ENCODE data around the gene PLIN5. TPM values are rescaled to one million over a fixed set of nuclear protein-coding genes. Genes with fewer than 3 reads are reported as not detected.

The PLIN5 gene
- total RNA-seq, 1 donor, result not detected

GRCh38 chr19:4499318-4499717 is 35.7 kb downstream of the PLIN5 start:
- H3K4me3 ChIP-seq (ENCODE audit: low read depth, low read length), result no peak overlapping the region
- DNase-seq (ENCODE audit: low read depth), result no peak
- TF ChIP-seq CTCF (IDR thresholded peaks at IDR 0.05; ENCODE audit: insufficient read depth, low read length), result no peak

- TF ChIP-seq CTCF (IDR thresholded peaks at IDR 0.05; ENCODE audit: insufficient read depth, low read length), result no peak
- no peak for DNase-seq (ENCODE audit: low read depth)
- no peak overlapping the region for H3K4me3 ChIP-seq (ENCODE audit: low read depth, low read length)
These were observed 36.3 kb downstream of the PLIN5 start for GRCh38 chr19:4498694-4499093.

DNA sequence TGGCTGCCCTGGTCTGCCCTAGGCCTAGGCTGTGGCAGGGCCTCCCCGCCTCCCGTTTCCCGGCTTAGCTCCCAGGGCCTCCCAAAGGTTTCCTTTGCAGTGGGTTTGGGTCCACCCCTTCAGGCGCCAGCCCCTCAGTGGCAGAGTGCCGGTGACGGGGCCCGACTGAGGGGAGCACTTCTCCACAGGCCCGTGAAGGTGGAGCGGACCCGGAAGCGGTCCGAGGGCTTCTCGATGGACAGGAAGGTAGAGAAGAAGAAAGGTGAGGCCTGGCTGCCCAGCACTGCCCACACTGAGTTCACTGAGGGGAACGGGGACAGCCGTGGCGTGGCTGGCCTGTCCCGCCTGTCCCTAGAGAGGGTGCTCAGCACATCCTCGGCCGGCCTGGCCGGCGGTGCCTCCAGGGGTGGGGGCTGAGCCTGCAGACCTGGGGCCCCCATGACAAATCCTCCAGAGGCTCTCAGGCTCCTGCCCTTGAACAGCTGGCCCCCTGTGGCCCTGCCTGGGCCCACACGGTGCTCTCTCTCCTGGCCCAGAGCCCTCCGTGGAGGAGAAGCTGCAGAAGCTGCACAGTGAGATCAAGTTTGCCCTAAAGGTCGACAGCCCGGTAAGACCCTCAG is 37.1 kb downstream of the PLIN5 start:
- no peak for TF ChIP-seq CTCF (IDR thresholded peaks at IDR 0.05; ENCODE audit: insufficient read depth, low read length)
- no peak overlapping the region for H3K4me3 ChIP-seq (ENCODE audit: low read depth, low read length)
- no peak for DNase-seq (ENCODE audit: low read depth)

DNA sequence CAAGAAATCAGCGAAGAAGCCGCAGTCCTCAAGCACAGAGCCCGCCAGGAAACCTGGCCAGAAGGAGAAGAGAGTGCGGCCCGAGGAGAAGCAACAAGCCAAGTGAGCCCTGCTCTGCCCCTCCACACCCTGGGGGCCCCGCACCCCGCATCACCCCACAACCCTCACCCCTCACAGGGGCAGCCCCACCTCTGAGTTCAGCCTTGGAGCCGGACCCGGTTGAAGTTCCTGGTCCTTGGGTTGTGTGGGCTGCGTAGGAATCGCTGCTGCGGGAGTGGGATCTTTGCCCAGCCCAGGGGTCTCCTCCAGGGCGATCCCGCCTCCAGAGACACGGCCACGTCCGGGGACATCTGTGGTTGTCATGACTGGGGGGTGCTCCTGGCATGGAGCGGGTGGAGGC is 38.7 kb downstream of the PLIN5 start:
- no peak for DNase-seq (ENCODE audit: low read depth)
- H3K4me3 ChIP-seq (ENCODE audit: low read depth, low read length), result no peak overlapping the region
- TF ChIP-seq CTCF (IDR thresholded peaks at IDR 0.05; ENCODE audit: insufficient read depth, low read length), result no peak

- H3K4me3 ChIP-seq (ENCODE audit: low read depth, low read length), result no peak overlapping the region
- no peak for DNase-seq (ENCODE audit: low read depth)
- peak; percentile 17 for TF ChIP-seq CTCF (IDR thresholded peaks at IDR 0.05; ENCODE audit: insufficient read depth, low read length)
These were observed 39.6 kb downstream of the PLIN5 start for GRCh38 chr19:4495471-4495870.

- no peak for DNase-seq (ENCODE audit: low read depth)
- TF ChIP-seq CTCF (IDR thresholded peaks at IDR 0.05; ENCODE audit: insufficient read depth, low read length), result no peak
- no peak overlapping the region for H3K4me3 ChIP-seq (ENCODE audit: low read depth, low read length)
These were observed 40.3 kb downstream of the PLIN5 start for GRCh38 chr19:4494691-4495064.
